GM12878 (cell line): ENCODE results near the gene GTF2A1. TPM values are rescaled to one million over a fixed set of nuclear protein-coding genes. Genes with fewer than 3 reads are reported as not detected.

Experiments used
- ASH2L ChIP-seq: fragments of 300-600, 200-600 bp; sonication (generic); IDR thresholded peaks from 2 replicates; pipeline ENCODE4 v1.6.1; 2017; ENCODE audit warnings: low read depth, mild to moderate bottlenecking, borderline replicate concordance
- BCL11A ChIP-seq: IDR thresholded peaks from 2 replicates; pipeline ENCODE4 v1.6.1; 2011; ENCODE audit warnings: low read depth, low read length
- CBFB ChIP-seq: IDR thresholded peaks from 2 replicates; pipeline ENCODE4 v1.6.1; 2016; ENCODE audit warnings: antibody characterized with exemption, low read depth
- IKZF1 ChIP-seq: fragments of 450-650 bp; conservative IDR thresholded peaks from 2 replicates; pipeline ENCODE4 v1.6.1; 2017; ENCODE audit warnings: antibody characterized with exemption, mild to moderate bottlenecking
- IKZF2 ChIP-seq, 2 experiments: fragments of 450-650 bp; IDR thresholded peaks; 2 replicates each; pipeline ENCODE4 v1.6.1; 2017; ENCODE audit warnings: mild to moderate bottlenecking in 2 of 2, moderate library complexity in 2 of 2
- MYC ChIP-seq: IDR thresholded peaks from 2 replicates; pipeline ENCODE4 v1.6.1; 2011; ENCODE audit warnings: mild to moderate bottlenecking, low read length, moderate library complexity, inconsistent platforms; ENCODE audit not compliant: insufficient read depth, insufficient replicate concordance, insufficient read length, severe bottlenecking
- NFYB ChIP-seq: IDR thresholded peaks from 2 replicates; pipeline ENCODE4 v1.6.1; 2011; ENCODE audit warnings: low read depth, mild to moderate bottlenecking, low read length, improper control_type of control experiment, moderate library complexity; ENCODE audit not compliant: insufficient read depth
- NRF1 ChIP-seq: conservative IDR thresholded peaks from 2 replicates; pipeline ENCODE4 v1.6.1; 2011; ENCODE audit warnings: mild to moderate bottlenecking, low read depth, low read length, improper control_type of control experiment
- PRDM15 ChIP-seq: fragments of 450-650 bp; formaldehyde crosslinking; IDR thresholded peaks from 2 replicates; pipeline ENCODE4 v1.4.0; 2020; ENCODE audit warnings: mild to moderate bottlenecking, moderate library complexity
- SMAD5 ChIP-seq: IDR thresholded peaks from 2 replicates; pipeline ENCODE4 v1.6.1; 2016; ENCODE audit warnings: antibody characterized with exemption, low read depth
- STAT1 ChIP-seq: fragments of 450-650 bp; conservative IDR thresholded peaks from 2 replicates; pipeline ENCODE4 v1.6.1; 2014; ENCODE audit warnings: antibody characterized with exemption, mild to moderate bottlenecking
- ZBTB33 ChIP-seq: fragments of 450-650 bp; IDR thresholded peaks from 2 replicates; pipeline ENCODE4 v1.6.1; 2017; ENCODE audit warnings: mild to moderate bottlenecking
- polyA plus RNA-seq, 11 experiments: library from polyadenylated mRNA; depleted of rRNA in 4 of 11; unstranded in 6 of 11; stranded (reverse) in 5 of 11; fragments of >200 nt; fragmentation: Nextera tagmentation in 4 of 11; fragmentation: Illumina TruSeq in 1 of 11; extraction: Ambion mirVana in 4 of 11; extraction: Trizol in 1 of 11; gene quantifications; 1 replicate in 1 of 11; 2 replicates in 10 of 11; pipeline versions ENCODE4 v1.2.1 to v1.2.3, GENCODE V29; 2011 to 2016; ENCODE audit warnings: inconsistent platforms in 2 of 11, missing spikeins in 2 of 11, low read depth in 1 of 11
- total RNA-seq, 4 experiments: library from RNA; depleted of rRNA in 3 of 4; stranded (reverse); fragments of >200 nt in 3 of 4; fragmentation: Illumina TruSeq in 1 of 4; extraction: Trizol in 1 of 4; gene quantifications; 2 replicates each; pipeline versions ENCODE4 v1.2.1 to v1.2.3, GENCODE V29; 2013 to 2021
- TF ChIP-seq, protein P1 (sequence below): IDR thresholded peaks from 2 replicates; pipeline ENCODE4 v1.6.1; 2012; ENCODE audit warnings: mild to moderate bottlenecking, low read depth, low read length
- TF ChIP-seq, protein P2 (sequence below): IDR thresholded peaks from 2 replicates; pipeline ENCODE4 v1.6.1; 2012; ENCODE audit warnings: low read depth, low read length, improper control_type of control experiment
- TF ChIP-seq, protein P3 (sequence below): fragments of 450-650 bp; IDR thresholded peaks from 2 replicates; pipeline ENCODE4 v1.6.1; 2016; ENCODE audit warnings: mild to moderate bottlenecking
- TF ChIP-seq, protein P4 (sequence below): fragments of 450-650 bp; formaldehyde crosslinking; IDR thresholded peaks from 2 replicates; pipeline ENCODE4 v1.4.0; 2022; ENCODE audit warnings: mild to moderate bottlenecking, moderate library complexity

Gene GTF2A1
- total and polyA plus RNA-seq, 10 of the 15 experiments (the other 5 are each of a cell fraction or from before 2014, with no cell fraction given): 2.5 to 28.7 (median 14.9) TPM

- TF ChIP-seq, protein P1, sequence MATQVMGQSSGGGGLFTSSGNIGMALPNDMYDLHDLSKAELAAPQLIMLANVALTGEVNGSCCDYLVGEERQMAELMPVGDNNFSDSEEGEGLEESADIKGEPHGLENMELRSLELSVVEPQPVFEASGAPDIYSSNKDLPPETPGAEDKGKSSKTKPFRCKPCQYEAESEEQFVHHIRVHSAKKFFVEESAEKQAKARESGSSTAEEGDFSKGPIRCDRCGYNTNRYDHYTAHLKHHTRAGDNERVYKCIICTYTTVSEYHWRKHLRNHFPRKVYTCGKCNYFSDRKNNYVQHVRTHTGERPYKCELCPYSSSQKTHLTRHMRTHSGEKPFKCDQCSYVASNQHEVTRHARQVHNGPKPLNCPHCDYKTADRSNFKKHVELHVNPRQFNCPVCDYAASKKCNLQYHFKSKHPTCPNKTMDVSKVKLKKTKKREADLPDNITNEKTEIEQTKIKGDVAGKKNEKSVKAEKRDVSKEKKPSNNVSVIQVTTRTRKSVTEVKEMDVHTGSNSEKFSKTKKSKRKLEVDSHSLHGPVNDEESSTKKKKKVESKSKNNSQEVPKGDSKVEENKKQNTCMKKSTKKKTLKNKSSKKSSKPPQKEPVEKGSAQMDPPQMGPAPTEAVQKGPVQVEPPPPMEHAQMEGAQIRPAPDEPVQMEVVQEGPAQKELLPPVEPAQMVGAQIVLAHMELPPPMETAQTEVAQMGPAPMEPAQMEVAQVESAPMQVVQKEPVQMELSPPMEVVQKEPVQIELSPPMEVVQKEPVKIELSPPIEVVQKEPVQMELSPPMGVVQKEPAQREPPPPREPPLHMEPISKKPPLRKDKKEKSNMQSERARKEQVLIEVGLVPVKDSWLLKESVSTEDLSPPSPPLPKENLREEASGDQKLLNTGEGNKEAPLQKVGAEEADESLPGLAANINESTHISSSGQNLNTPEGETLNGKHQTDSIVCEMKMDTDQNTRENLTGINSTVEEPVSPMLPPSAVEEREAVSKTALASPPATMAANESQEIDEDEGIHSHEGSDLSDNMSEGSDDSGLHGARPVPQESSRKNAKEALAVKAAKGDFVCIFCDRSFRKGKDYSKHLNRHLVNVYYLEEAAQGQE: no peak
- TF ChIP-seq ASH2L: 0 out of 2 replicates have a peak, but pooled peaks have one; percentile 64
- TF ChIP-seq, protein P2, sequence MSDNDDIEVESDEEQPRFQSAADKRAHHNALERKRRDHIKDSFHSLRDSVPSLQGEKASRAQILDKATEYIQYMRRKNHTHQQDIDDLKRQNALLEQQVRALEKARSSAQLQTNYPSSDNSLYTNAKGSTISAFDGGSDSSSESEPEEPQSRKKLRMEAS: no peak
- TF ChIP-seq STAT1: 0 out of 2 replicates have a peak, but pooled peaks have one; percentile 63
- no peak for TF ChIP-seq NFYB
- TF ChIP-seq SMAD5: no peak
- TF ChIP-seq IKZF1: no peak
- no peak for TF ChIP-seq ZBTB33
- no peak for TF ChIP-seq NRF1
- TF ChIP-seq, protein P3, sequence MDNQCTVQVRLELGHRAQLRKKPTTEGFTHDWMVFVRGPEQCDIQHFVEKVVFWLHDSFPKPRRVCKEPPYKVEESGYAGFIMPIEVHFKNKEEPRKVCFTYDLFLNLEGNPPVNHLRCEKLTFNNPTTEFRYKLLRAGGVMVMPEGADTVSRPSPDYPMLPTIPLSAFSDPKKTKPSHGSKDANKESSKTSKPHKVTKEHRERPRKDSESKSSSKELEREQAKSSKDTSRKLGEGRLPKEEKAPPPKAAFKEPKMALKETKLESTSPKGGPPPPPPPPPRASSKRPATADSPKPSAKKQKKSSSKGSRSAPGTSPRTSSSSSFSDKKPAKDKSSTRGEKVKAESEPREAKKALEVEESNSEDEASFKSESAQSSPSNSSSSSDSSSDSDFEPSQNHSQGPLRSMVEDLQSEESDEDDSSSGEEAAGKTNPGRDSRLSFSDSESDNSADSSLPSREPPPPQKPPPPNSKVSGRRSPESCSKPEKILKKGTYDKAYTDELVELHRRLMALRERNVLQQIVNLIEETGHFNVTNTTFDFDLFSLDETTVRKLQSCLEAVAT: peak; percentile 92
- TF ChIP-seq CBFB: peak; percentile 88; the same call in 1 of the 2 replicates
- TF ChIP-seq IKZF2 (IDR thresholded peaks at IDR 0.05): no peak
- TF ChIP-seq MYC: no peak
- no peak for TF ChIP-seq PRDM15 (CRISPR knock-in tag)
- TF ChIP-seq BCL11A: no peak
- TF ChIP-seq, protein P4, sequence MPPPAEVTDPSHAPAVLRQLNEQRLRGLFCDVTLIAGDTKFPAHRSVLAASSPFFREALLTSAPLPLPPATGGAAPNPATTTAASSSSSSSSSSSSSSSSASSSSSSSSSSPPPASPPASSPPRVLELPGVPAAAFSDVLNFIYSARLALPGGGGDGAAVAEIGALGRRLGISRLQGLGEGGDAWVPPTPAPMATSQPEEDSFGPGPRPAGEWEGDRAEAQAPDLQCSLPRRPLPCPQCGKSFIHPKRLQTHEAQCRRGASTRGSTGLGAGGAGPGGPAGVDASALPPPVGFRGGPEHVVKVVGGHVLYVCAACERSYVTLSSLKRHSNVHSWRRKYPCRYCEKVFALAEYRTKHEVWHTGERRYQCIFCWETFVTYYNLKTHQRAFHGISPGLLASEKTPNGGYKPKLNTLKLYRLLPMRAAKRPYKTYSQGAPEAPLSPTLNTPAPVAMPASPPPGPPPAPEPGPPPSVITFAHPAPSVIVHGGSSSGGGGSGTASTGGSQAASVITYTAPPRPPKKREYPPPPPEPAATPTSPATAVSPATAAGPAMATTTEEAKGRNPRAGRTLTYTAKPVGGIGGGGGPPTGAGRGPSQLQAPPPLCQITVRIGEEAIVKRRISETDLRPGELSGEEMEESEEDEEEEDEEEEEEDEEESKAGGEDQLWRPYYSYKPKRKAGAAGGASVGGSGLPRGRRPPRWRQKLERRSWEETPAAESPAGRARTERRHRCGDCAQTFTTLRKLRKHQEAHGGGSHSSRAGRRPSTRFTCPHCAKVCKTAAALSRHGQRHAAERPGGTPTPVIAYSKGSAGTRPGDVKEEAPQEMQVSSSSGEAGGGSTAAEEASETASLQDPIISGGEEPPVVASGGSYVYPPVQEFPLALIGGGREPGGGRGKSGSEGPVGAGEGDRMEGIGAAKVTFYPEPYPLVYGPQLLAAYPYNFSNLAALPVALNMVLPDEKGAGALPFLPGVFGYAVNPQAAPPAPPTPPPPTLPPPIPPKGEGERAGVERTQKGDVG (CRISPR knock-in tag): no peak
These were observed 254 bp downstream of the GTF2A1 start (continued) for GRCh38 chr14:81220580-81220829.
